Fibroblast of pulmonary artery (primary cell): ENCODE measurements around the gene ZFAND2A.

Source experiments
- DNase-seq: peaks from one replicate; pipeline ENCODE4 v3.0.0-alpha.2; 2010; ENCODE audit warnings: low read depth
- H3K4me3 ChIP-seq: replicated peaks from 2 replicates; pipeline ENCODE4 v1.5.1; 2011; ENCODE audit warnings: low read depth, mild to moderate bottlenecking, control low read depth, low read length, moderate library complexity
- TF ChIP-seq, protein P1 (sequence below): IDR thresholded peaks from 2 replicates; pipeline ENCODE4 v1.5.1; 2011; ENCODE audit warnings: mild to moderate bottlenecking, control low read depth, low read length, inconsistent platforms; ENCODE audit errors: missing control alignments

The ZFAND2A gene

DNA sequence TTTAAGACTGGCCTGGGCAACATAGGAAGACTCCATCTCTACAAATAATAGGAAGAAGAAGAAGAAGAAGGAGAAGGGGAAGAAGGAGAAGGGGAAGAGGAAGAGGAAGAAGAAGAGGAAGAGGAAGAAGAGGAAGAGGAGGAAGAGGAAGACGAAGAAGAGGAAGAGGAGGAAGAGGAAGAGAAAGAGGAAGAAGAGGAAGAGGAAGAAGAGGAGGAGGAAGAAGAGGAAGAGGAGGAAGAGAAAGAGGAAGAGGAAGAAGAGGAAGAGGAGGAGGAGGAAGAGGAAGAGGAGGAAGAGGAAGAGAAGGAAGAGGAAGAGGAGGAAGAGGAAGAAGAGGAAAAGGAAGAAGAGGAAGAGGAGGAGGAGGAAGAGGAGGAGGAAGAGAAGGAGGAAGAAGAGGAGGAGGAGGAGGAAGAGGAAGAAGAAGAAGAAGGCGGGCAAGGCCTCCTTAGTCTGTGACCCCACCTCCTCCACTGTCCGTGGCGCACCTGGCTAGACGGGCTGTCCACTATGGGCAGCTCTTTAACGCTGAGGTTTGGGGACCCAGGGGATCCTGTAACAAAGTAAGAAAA, 28.8 kb upstream of the ZFAND2A start:
- TF ChIP-seq, protein P1, sequence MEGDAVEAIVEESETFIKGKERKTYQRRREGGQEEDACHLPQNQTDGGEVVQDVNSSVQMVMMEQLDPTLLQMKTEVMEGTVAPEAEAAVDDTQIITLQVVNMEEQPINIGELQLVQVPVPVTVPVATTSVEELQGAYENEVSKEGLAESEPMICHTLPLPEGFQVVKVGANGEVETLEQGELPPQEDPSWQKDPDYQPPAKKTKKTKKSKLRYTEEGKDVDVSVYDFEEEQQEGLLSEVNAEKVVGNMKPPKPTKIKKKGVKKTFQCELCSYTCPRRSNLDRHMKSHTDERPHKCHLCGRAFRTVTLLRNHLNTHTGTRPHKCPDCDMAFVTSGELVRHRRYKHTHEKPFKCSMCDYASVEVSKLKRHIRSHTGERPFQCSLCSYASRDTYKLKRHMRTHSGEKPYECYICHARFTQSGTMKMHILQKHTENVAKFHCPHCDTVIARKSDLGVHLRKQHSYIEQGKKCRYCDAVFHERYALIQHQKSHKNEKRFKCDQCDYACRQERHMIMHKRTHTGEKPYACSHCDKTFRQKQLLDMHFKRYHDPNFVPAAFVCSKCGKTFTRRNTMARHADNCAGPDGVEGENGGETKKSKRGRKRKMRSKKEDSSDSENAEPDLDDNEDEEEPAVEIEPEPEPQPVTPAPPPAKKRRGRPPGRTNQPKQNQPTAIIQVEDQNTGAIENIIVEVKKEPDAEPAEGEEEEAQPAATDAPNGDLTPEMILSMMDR: no peak
- no peak for DNase-seq

DNA sequence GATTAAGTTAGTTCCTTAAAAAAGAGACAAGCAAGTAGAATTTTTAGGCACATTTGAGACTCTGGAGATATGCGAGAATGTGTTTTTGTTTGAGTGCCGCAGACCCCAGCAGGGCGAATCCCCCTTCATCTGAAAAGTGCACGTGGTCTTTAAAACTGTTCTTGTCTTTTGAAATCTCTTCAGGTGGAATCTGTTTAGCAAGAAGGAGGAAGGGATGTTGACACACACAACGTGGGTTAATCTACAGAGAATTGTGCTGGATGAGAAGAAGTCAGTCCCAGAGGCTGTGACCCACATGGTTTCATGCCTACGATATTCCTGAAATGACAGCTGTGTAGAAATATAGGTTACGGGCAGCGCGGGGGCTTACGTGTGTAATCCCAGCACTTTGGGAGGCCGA, 27.1 kb upstream of the ZFAND2A start:
- TF ChIP-seq, protein P1: no peak
- H3K4me3 ChIP-seq: no peak overlapping the region
- DNase-seq: no peak

More for the DNA sequence above, 28.8 kb upstream of the ZFAND2A start:
- no peak overlapping the region for H3K4me3 ChIP-seq

DNA sequence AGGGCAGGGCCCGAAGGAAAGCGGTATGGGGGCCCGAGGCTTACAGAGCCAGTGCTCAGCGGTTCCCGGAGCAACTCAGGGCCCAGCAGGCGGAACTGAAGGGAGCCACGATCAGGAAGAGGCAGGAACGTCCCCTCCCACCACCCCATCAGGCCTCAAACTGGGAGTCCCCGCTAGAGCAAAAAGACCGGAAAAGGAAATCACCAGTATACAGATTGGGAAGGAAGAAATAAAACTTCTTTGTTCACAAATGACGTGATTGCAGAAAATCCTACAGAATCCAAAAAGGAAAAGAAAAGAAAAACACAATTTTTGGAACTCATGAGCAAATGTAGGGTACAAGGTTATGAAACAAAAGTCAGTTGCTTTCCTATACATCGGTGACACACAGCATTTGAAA, 21.6 kb upstream of the ZFAND2A start:
- DNase-seq: no peak
- no peak overlapping the region for H3K4me3 ChIP-seq
- TF ChIP-seq, protein P1: no peak

DNA sequence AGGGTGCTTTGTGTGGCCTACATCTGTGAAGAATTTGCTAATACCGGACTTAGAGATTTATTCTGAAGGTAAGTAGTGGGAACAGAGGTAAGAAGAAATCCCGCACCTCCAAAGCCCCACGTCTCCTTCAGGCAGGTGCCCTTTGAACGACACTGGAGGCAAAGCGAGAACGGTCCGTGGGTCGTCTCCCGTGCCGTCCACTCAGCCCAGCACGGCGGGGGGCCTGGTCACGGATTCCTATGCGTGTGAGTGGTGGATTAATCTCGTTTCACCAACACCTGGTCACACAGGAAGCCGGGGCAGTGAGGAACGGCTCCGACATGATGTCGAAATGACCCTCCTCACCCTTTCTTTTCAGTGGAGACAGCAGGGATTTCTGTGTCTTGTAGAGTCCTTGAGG, 21.0 kb upstream of the ZFAND2A start:
- TF ChIP-seq, protein P1: no peak
- DNase-seq: no peak

DNA sequence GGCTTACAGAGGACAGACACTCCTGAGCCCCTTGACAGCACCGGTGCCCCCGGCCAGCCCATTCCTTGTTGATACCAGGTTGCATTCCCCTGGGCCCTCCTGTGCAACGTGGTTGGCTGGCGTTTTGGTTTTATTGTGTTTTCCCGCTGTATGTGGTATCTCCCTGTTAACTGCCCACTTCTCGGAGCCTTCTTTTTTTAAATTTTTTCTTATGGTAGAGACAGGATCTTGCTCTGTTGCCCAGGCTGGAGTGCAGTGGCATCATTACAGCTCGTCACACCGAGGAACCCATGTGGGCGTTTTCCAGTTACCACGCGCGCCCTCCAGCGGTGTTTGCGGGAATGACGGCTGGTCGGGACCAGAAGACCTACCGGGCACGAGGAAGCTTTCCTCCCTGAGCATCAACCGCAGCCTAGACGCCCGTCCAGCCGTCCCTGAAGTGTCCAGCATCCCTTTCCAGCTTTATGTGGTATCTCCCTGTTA, 16.9 kb upstream of the ZFAND2A start:
- peak; percentile 66 for DNase-seq
- TF ChIP-seq, protein P1: peak; percentile 59
- no peak overlapping the region for H3K4me3 ChIP-seq

More for the DNA sequence above, 21.0 kb upstream of the ZFAND2A start:
- no peak overlapping the region for H3K4me3 ChIP-seq

DNA sequence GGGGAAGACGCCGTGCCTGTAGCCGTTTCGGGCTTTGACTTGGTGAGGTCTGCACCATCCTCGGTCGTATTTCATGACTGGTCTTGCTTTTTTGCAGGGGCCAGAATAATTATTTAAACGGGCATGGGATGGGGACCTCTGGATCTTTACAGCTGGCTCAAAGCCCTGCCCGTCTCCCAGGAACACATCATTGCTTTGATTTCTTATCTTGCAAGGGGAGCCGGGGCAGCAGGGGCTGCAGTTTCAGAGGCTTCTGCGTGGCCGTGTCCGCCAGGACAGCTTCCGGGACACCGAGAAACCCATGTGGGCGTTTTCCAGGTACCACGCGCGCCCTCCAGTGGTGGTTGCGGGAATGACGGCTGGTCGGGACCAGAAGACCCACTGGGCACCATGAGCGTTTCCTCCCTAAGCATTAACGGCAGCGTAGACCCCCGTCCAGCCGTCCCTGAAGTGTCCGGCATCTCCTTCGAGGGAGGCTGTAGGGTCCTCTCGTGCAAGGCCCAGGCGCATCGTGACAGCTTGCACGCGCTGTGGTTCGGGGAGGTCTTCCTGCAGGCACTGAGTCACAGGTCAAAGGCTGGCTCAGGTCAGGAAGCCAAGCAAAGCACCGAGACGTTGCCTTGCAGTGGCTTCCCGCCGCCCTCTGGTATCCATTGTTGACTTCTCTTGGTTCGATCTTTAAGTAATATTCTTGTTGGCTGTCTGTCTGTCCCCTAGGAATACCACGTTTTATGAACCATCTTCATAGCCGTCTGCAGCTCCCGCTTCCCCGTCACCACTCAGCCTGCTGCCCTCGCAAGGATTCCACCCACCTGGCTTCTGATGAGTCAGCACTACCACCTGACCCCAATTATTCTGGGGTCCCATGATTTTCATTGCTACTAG, 16.2 kb upstream of the ZFAND2A start:
- TF ChIP-seq, protein P1: peak; percentile 93
- DNase-seq: peak; percentile 73
- H3K4me3 ChIP-seq: no peak overlapping the region
